GM19372 (cell line): Measurements from ENCODE around the gene NFIB.
A peak's percentile ranks its signal among the peaks of the same experiment; 100 is the strongest.

Experiments used
- ATAC-seq: cut with Tn5 transposase; IDR thresholded peaks from one replicate; pipeline ENCODE4 v1.9.1; 2021; ENCODE audit warnings: mild to moderate bottlenecking, low read depth, moderate library complexity; ENCODE audit not compliant: unreplicated experiment

The NFIB gene

DNA sequence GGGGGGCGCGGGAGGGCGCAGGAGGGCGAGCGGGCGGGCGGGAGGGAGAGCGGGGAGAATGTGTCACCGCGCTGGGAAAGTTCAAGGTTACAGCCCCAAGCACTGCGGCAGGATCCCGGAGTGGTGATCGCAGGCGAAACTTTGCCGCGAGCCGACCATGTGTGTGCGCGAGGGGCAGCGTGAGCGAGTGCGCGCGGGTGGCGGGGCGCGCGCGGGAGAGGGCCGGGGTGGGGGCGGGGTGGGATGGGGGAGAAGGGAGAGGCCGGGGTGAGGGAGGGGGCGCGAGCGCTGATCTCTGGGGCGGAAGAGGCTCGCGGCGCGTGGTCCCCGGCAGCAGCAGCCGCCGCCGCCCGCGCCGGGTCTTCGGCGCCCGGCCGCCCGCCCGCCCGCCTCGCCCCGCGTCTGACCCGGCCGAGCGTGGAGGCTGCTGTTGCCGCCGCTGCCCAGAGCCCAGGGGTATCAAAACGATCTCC, at the start of gene NFIB:
TSS of gene NFIB (minus strand) at position 191 of the 473 bp plus-strand sequence. CDS start 630 bp downstream, outside the sequence.
- ATAC-seq = no peak

DNA sequence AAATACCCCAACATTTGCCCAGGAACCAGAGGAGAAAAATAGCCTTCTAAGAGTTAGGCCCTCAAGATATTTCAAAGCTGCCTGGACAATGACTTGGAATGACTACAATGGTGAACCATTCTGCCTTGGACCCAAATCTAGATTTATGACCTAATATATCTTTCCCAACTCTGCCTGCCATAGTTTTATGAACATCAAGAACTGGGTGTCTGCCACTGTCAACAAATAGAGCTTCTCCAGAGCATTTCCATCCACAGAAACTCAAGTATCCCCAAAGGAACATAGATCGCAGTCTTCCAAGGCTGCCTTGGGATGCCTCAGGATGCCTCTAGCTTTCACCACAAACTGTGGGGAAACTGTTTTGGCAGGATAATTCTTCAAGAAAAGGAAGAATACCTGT, 48.2 kb upstream of the NFIB start:
- no peak for ATAC-seq

DNA sequence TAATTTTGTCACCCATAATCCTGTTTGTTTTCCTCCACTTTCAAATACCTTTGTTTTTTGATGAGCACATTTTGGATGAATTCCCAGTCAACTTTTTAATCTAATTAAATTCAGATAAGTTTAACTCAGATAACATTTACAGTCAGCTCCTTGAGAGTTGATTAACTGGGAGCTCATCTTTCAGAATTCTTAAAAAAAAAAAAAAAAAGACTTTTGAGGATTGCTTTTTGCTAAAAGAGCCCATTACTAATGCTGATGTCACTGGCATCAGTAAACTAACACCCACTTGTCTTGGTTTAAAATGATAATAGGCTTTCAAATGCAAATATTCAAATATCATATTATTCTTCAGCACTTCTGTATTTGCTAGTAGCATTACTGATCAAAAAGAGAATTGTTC, 47.1 kb upstream of the NFIB start:
- ATAC-seq = no peak

DNA sequence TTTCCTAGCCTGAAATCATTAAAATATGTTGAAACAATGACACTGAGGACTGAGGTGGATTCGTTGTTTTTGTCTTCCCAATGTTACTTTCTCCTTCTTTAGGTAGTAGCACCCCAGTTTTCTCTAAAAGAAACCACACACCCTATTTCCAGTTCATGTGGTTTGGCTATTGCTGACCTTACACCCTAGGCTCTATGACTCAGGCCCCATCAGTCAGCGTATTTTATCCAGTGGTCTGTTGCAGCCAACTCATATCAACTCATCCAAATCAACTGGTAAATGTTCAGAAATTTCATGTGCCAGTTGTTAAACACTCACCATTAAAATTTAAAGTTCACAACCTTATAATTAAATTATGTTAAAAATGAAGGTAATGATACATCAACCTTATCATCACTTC, 44.6 kb upstream of the NFIB start:
- no peak for ATAC-seq

DNA sequence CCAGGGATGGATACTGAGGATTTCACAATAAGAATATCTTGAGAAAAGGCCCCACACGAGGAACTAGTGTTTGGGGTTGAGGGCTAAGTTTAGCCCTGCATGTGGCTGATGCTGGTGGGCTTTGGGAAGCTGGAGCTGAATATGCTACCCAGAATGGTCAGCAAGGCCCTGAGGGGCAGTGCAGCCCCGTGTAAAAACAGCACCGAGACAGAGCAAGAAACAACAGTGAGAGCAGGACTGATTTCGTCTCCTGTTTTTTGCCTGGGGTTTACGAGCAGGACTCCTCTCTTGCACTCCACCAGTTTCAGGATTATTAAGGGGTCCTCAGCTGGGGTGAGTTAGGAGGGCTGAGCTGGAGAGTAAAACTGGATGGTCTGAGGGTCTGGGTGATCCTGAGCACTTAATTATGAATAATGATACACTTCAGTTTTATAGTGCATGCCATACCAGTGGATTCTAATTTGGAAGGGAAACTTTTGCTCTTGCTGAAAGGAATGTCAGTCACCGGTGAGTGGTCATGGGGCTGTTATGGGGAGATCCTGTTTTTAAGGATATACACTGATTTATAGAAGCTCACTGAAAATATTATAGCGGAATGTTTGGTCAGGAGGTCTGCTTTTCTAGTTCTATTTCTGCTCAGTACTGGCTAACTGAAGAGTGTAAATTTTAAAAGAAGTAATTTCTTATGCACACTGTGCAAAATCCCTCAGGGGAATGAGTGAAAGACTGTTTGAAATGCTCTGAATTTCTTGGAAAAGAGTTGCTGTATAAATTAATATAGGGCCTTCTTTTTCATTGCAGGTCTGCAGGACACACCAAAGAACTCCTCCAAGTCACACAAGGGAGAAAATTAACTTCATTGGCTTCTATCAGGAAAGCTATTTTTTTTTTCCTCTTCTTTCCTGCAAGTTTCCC, 42.7 kb upstream of the NFIB start:
- ATAC-seq = no peak

DNA sequence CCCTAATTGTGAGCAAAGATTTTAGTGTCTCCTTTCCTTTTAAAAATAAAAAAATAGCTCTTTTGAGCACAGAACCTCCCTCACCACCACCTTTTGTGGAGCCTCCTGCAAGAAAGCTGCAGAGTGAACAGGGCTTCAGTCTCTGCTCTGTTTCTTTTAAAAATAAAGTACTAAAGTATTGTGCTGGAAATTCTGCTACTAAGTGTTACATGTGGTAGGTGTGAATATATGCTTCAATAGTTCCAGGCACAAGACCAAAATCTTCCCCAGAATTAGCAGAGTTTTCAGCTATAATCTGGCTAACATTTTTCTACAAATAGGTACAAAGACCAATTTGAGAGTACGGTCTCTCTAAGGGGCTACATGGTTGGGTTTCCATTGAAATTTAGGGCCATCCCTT, 40.3 kb upstream of the NFIB start:
- ATAC-seq = no peak

DNA sequence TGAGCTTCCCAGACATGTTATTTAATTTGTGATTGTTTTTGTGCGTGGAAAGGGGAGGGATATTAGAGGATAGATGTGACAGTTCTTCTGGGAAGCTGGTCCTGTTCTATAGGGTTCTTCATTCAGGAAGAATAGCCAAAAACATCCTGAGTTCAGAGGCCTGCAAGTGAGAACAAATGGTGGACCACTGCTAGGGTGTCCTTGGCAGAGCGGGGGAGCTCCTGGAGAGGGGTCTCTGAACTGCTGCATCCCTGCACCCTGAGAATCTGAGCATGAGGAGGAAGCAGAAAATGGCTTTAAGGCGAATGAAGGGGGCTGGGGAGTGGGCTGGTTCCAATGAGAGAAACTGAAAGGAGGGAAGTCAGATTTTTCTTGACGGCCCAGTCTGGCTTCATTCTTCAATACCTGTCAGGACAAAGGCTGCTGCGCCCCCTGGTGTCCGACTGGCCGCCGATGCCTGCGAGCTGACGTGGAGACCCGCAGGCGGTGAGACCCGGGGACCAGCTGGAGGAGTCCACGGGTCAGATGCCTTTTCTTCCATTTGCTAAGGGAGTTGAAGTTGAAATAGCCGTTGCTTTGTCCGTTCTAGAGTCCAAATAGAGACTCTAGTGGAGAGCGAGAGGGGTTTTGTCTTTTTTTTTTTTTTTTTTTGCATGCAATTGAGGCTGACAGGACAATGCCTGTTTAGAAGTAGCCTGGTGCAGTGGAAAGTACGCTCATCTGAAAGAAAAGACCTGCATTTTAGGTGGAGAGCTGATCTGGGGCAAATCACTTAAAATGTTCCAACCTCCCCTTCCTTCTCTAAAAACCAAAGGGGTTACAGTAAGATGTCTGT, 39.5 kb upstream of the NFIB start:
- peak; percentile 85 for ATAC-seq

DNA sequence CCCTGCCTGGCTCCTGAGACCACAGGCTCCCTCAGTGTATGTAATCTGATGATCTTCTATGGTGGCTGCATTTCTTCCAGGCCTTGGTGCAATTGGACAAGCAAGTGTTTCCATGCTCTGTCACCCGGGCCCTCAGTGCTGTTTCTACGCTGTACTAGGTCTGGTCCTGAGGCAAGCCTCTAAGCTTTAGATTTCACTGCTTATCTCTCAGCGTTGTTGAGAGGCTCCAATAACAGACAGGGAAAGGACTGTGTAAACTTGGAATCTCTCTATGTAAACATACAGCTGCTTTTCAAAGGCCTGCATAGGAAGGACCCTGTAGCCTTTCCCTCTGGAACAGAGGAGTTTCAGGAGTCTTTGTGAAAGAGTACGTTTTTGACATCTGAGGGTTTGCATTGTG, 38.6 kb upstream of the NFIB start:
- no peak for ATAC-seq

DNA sequence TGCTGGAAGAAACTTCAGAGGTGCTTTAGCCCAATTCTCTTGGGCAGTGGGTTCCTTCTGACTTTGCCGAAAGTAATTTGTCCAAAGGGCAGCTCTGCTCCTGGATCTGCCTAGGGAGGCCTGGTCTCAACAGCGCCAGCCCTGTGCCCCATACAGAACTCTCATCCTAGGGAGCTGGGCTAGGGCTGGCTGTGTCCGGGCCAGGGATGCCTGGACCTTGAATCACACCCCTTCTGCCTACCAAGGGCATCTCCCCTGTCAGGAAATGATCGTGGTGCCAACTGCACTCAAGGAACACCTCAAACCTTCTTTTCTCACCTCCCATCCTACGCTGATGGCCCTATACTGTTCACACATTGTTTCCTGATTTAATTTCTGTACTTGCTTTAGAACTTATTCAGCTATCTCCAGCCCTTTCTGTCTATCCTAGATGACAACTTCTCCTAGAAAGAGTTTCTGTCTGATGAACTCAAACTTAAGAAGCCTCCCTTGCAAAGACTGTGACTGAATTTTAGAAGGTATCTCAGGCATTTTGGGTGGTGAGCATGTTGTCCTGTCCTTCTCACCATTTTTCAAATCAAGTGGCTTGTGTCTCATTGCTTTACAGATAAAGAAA, 37.4 kb upstream of the NFIB start:
- no peak for ATAC-seq

DNA sequence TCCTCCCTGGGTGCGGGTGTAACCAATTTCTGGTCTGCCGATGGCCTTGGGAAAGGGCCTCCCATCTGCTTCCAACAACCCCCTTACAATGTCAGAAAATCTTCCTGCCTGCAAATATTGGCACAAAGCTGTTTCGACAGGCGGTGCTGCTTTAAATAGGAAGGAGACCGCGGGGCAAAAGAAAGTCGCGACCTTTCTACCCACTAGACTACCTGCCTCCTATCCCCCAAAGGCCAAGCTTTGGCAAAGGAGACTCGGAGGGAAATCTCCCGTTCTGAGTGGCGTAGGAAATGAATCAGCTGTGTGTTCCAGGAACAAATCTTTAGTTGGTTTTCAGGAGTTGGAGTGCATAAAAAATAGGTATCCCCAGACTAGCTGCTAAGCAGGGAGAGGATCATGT, 36.8 kb upstream of the NFIB start:
- no peak for ATAC-seq

DNA sequence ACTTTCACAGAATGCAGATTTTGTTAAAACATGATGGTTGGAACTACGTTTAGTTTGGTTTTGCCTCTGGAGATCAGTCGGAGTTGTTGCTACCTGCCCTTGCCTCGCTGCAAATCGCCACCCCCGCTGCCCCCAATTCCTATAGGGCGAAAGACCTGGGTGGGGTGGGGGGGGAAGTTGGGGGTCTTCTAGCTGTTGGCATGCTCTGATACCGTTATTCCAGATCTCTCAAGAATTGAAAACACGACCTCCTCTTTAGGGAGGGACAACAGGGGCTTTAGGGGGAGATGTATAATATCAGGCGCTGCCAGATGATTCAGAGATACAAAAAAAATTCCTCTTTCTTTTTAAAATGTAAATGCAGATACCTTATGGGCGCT, 36.4 kb upstream of the NFIB start:
- ATAC-seq = no peak

DNA sequence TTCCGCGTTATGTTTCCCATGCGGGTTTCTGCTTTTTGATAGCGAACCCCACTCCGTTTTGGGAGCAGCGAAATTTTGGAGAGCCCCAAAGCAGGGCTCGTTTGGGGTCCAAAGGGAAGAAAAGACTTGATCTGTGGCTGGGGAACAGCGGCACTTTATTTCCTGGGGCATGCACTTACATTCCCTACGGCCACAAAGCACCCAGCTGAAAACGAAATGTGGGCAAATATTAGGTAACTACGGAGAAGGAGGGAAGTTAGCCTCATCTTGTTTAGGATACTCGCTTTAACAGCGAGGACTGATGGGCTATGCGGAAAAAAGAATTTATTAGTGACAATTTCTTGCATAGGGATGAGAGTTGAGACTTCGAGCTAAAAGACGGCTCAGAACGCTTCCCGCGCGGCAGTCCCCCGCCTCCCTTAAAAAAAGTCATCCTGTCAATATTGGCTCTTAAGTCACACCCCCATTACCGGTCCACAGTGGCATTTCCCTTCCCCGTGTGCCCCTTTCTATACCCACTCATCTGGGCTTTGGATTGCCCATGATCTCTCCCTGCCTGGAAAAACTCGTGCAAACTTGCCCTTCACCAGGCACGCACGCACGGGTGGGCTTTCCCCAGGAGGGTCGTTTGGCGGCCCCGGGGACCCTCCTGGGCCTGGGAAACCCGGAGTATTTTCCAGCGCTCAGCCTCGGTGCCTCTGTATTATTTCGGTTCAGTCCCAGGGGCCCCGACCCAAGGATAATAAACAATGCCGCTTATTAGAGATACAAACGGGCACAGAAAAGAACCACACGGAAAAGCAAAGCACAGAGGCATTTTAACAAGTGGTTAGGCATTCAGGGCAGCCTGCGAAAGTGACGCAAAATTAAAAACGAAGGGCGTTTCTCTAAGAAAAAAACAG, 35.8 kb upstream of the NFIB start:
- ATAC-seq = no peak

DNA sequence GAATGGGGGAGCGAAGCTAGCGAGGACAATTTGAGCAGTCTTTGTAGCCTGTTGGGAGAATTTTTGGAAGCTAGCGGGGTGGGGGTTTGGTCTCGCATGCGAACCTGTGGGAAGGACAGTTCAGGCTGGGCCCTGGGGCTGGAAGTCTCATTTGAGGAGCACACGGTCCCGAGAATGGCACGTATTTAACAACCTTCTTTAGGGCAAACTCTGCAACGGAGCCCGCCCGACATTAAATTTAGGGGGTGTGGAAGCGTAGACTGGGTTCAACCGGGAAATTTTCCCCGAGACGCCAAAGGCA, 35.2 kb upstream of the NFIB start:
- ATAC-seq = no peak

DNA sequence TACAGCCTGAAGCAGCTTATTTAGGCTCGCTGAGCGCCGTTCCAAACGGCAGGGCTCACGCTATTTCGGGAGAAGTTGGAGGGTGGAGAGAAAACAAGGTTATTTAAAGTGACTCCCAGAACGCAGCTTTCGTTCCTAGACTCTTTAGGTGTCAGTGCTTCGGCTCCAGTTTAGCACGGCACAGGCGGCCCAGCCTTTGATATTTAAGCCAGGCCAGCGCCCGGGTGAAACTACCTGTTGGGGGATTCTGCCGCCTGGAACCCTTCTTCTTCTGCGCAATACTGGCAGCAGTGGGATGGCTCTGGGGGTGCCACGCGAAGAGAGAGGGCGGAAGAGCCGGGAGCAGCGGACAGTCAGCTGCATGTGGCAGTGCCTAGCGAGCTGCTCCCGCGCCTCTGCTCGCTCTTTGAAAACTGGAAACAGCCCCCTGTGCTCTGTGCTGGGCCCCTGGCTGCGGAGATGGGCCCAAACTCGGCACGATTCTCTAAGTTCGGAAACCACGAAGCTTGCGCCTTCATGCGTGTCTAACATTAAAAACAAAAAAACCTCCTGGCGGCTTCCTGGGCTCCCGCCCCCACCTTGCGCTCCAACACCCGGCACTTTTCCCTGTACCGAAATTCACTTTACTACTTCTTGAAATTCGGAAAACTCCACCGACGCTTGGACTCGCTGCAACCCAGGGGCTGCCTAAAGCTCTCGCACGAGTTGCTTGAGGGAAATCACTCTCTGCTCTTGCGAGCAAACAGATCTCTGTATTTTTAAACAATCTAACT, 34.6 kb upstream of the NFIB start:
- ATAC-seq = no peak

DNA sequence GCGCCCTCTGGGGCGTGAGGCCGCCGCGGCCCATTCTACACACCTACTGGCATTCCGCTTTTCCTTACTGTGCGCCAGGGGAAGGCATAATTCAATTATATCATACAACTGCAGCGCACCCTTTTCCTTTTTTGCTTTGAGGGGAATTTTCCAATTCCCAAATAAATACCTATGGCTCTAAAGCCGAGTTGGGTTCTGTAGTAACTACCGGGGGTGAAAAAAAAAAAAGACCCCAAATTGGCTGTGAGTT, 34.1 kb upstream of the NFIB start:
- ATAC-seq = no peak

DNA sequence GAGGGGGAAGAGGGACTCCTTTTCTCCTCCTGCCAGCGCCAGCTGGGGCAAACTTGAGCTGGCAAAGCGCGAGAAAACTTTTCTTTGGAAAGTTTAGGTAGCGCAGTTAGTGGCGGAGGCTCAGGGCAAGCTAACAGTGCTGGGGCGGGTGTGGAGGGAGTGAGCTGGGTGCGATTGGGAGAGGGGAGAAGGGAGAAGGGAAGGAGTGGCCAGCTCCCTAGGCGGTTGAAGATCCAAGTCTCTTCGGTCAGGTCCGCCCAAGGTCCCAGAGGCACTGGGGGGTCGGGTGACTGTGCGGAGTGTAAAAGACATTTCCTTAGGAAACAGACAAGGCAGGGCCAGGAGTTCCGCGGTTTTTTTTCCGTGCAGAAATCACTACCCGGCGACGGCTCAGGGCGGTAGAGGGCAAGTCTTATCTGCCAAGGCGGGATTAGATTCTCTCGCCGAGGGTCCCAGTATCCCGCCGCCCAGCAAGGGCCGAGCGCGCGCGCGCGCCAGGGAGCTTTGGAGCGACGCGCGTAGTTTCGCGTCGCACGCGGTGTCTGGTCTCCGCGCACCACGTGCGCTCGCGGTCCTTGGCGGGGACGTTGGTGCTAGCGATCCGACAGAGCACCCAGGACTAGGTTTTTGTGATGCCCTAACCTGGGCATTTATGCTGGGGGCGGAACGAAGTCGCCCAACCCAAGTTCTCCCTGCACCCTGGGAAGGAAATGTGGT, 33.6 kb upstream of the NFIB start:
- ATAC-seq = no peak

DNA sequence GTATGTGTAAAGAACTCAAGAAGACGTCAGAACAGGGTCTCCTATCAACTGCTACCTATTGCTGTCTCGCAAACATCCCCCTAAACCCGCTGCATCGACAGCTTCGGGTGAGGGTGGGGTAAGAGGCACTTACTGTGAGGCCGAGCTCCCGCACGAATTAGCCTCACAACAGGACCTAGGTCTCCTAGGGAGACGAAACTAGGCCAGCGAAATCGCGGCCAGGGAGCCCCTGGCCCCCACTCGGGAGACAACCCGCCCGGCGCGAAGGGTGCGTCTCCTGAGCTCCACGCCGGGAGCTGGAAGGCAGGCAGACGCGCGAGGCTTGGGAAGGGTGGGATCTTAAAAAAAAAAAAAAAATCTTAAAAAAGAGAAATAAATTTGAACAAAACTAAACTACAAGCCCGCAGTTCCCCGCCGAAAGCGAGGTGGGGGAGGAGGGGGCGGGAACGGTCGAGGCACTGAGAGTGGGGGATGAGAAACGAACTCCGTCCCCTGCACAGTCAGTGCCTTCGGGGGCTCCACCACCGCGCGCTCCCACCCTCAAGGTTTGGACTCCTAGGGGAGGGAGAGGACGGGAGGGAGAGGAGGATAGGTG, 33.0 kb upstream of the NFIB start:
- ATAC-seq = no peak

DNA sequence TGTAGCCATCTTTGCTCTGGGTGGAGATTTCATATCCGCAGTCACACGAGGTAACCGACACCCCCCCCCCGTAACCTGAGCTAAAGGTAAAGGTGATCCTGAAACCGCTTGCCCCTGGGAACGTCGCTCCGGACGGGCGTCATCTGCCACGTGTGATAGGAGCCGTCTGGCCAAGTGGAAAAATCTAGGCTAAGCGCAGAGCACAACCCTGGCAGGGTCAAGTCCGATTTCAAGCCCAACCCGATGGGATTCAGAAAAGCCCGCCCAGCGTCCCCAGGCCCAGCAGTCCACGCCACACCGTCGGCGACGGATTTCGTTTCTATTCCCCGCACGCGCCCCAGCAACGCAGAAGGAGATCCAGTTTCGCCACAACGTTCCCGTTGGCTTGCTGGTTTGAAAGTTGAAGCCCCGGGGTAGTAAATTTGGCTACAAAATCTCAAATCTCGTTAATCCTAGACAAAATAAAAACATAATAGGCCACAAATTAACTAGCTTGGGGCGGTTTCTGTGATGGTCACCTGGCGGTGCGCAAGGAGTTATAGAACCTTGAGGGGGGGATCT, 32.4 kb upstream of the NFIB start:
- no peak for ATAC-seq
